Measurements from ENCODE around the gene NOS2.

DNA sequence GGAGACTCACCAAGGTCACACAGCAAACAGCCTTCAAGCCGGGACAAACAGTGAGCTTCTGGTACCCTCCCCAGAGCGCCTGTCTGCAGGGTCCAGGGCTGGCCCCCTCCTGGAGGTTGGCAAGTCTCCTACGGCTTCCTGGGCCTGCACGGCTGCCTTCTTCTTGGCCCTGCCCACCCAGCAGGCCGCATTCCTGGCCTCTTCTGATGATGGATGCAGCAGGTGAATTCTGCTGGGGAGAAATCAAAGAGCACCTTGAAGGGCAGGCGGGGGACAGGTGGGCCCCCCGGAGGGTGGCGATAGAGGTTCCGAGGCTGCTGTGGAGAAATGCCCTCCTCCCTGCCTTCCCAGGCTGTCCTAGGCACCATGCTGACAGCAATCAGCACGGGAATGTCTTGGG is 3.8 kb upstream of the NOS2 start:
- TF ChIP-seq EZH2phosphoT487 (IDR thresholded peaks at IDR 0.05; ENCODE audit: low read depth, severe bottlenecking, unreplicated experiment), result no peak
- TF ChIP-seq, protein P1, sequence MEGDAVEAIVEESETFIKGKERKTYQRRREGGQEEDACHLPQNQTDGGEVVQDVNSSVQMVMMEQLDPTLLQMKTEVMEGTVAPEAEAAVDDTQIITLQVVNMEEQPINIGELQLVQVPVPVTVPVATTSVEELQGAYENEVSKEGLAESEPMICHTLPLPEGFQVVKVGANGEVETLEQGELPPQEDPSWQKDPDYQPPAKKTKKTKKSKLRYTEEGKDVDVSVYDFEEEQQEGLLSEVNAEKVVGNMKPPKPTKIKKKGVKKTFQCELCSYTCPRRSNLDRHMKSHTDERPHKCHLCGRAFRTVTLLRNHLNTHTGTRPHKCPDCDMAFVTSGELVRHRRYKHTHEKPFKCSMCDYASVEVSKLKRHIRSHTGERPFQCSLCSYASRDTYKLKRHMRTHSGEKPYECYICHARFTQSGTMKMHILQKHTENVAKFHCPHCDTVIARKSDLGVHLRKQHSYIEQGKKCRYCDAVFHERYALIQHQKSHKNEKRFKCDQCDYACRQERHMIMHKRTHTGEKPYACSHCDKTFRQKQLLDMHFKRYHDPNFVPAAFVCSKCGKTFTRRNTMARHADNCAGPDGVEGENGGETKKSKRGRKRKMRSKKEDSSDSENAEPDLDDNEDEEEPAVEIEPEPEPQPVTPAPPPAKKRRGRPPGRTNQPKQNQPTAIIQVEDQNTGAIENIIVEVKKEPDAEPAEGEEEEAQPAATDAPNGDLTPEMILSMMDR (IDR thresholded peaks at IDR 0.05; ENCODE audit: poor library complexity), result no peak

All from hepatocyte (in vitro differentiated cells).